Smooth muscle cell of the coronary artery (primary cell): ENCODE results near the gene VNN1. TPM values are rescaled to one million over a fixed set of nuclear protein-coding genes. Genes with fewer than 3 reads are reported as not detected.

ENCODE experiments used
- total RNA-seq: library from RNA; depleted of rRNA; stranded (reverse); fragments of >200 nt; gene quantifications from 2 replicates; pipeline ENCODE4 v1.2.3, GENCODE V29; 2014; ENCODE audit warnings: low replicate concordance

The VNN1 gene, protein sequence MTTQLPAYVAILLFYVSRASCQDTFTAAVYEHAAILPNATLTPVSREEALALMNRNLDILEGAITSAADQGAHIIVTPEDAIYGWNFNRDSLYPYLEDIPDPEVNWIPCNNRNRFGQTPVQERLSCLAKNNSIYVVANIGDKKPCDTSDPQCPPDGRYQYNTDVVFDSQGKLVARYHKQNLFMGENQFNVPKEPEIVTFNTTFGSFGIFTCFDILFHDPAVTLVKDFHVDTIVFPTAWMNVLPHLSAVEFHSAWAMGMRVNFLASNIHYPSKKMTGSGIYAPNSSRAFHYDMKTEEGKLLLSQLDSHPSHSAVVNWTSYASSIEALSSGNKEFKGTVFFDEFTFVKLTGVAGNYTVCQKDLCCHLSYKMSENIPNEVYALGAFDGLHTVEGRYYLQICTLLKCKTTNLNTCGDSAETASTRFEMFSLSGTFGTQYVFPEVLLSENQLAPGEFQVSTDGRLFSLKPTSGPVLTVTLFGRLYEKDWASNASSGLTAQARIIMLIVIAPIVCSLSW
- under 0.01 and 0.12 TPM in 2 replicates for total RNA-seq

DNA sequence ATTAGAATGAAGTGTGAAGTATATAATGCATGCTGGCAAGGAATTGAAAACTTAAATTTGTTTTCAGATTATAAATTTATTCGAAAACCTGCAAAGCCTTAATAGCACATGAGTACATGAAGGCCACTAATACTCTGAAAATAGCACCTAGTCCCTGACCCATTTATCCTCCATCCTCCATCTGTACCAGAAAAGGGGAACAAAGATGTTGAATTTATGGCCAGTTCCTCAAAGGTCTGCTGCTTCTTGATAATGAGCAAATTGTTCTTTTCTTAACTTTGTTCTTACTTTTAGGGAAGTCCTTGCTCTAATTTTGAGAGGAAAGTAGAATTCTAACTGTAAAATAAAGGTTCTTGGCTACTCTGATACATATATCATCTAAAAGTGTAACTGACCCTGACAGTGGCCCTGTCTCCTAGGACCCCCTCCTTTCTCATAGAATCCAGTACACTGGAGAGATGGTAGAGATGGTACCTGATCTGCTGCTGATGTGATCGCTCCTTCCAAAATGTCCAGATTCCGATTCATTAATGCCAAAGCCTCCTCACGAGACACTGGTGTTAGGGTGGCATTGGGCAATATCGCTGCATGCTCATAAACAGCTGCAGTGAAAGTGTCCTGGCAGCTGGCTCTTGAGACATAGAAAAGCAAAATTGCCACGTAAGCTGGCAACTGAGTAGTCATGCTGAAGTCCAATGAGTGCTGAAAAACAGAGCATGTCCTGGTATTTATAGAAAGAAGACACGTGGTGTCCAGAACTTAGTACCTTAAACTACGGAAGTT, at the start of gene VNN1:
TSS of gene VNN1 (minus strand) at position 704 of the 783 bp plus-strand sequence. CDS start at position 684, 20 bp downstream.

DNA sequence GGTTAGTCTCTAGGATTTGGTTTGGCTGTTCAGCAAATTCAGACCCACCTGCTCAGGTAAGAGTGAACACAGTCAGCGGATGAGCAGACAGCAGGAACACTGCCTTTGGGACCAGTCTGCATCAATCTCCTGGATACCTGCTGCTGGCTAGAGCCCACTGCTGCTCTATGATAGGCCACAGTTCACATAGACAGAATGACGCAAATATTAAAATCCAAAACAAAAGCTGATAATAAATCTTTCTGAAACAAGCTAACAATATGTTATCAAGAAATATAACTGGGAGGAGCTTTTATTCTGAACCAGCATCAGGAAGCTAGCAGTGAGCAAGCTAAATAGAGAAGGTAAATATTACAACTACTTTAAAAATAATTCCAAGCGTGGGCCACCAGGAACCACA, 54.8 kb downstream of the VNN1 start, which contains the start of gene TAAR1:
TSS of gene TAAR1 (minus strand) at position 101 of the 400 bp plus-strand sequence. CDS start 13,179 bp downstream, outside the sequence.

Other genes starting within 250 kb of the VNN1 start
- gene STX7, start 200.9 kb downstream of the VNN1 start, total RNA-seq = 50.1 and 60.8 TPM in 2 replicates
- not detected in 2 replicates for gene TAAR9, start 175.8 kb downstream of the VNN1 start, total RNA-seq
- not detected in 2 replicates for gene TAAR8, start 161.4 kb downstream of the VNN1 start, total RNA-seq
- not detected in 2 replicates for gene TAAR6, start 143.7 kb downstream of the VNN1 start, total RNA-seq
- gene TAAR5, start 124.3 kb downstream of the VNN1 start, total RNA-seq = not detected in 2 replicates
- gene TAAR2, start 89.8 kb downstream of the VNN1 start, total RNA-seq = not detected in 2 replicates
- gene TAAR1, start 54.9 kb downstream of the VNN1 start, total RNA-seq = not detected in 2 replicates
- gene VNN2, start 43.8 kb upstream of the VNN1 start, total RNA-seq = 1.3 TPM in 1 of 2 replicates, not detected in the other
- gene SLC18B1, start 84.6 kb upstream of the VNN1 start, total RNA-seq = 2.1 and 8.5 TPM in 2 replicates
- 2,410 and 3,629 TPM in 2 replicates for gene RPS12, start 100.5 kb upstream of the VNN1 start, total RNA-seq